H9 (cell line): ENCODE results near the gene SYF2. TPM values are rescaled to one million over a fixed set of nuclear protein-coding genes. Genes with fewer than 3 reads are reported as not detected.
"Not testable (repeated sequence)": the region's sequence is repeated elsewhere in the genome, so short reads cannot be mapped to it uniquely, and the experiment has no call there.

Source experiments
- DNase-seq: peaks from one replicate; pipeline ENCODE4 v3.0.0-alpha.2; 2017
- H2AFZ ChIP-seq: one replicate; pipeline ENCODE4 v1.6.1; 2013; ENCODE audit warnings: mild to moderate bottlenecking, low read length, control low read depth, moderate library complexity
- H2AK5ac ChIP-seq: 2 replicates; pipeline ENCODE4 v1.6.1; 2013; ENCODE audit warnings: low read length, control low read depth, mixed read lengths; ENCODE audit not compliant: insufficient read length
- H2BK120ac ChIP-seq: one replicate; pipeline ENCODE4 v1.6.1; 2013; ENCODE audit warnings: low read depth, mild to moderate bottlenecking, low read length, control low read depth, inconsistent platforms; ENCODE audit not compliant: poor library complexity, severe bottlenecking
- H2BK12ac ChIP-seq: 2 replicates; pipeline ENCODE4 v1.6.1; 2013; ENCODE audit warnings: low read length, control low read depth, mixed read lengths, low read depth; ENCODE audit not compliant: insufficient read length
- H2BK15ac ChIP-seq: 2 replicates; pipeline ENCODE4 v1.6.1; 2013; ENCODE audit warnings: low read depth, low read length, control low read depth
- H2BK20ac ChIP-seq: one replicate; pipeline ENCODE4 v1.6.1; 2013; ENCODE audit warnings: low read depth, mild to moderate bottlenecking, low read length, control low read depth, inconsistent platforms; ENCODE audit not compliant: poor library complexity, severe bottlenecking
- H2BK5ac ChIP-seq: 2 replicates; pipeline ENCODE4 v1.6.1; 2013; ENCODE audit warnings: low read length, control low read depth, mixed read lengths; ENCODE audit not compliant: insufficient read length
- H3K14ac ChIP-seq: 2 replicates; pipeline ENCODE4 v1.6.1; 2013; ENCODE audit warnings: low read length, control low read depth; ENCODE audit not compliant: insufficient read depth
- H3K18ac ChIP-seq: 2 replicates; pipeline ENCODE4 v1.6.1; 2013; ENCODE audit warnings: low read depth, mild to moderate bottlenecking, mixed read lengths, low read length, control low read depth; ENCODE audit not compliant: insufficient read length
- H3K23ac ChIP-seq: 2 replicates; pipeline ENCODE4 v1.6.1; 2013; ENCODE audit warnings: low read length, control low read depth, mixed read lengths, low read depth; ENCODE audit not compliant: insufficient read length
- H3K23me2 ChIP-seq: 2 replicates; pipeline ENCODE4 v1.6.1; 2013; ENCODE audit warnings: low read depth, mild to moderate bottlenecking, mixed read lengths, low read length, control low read depth; ENCODE audit not compliant: insufficient read length, poor library complexity, severe bottlenecking
- H3K27ac ChIP-seq: 2 replicates; pipeline ENCODE4 v1.5.1; 2013; ENCODE audit warnings: low read length, control low read depth, mixed read lengths, low read depth; ENCODE audit not compliant: insufficient read length
- H3K27me3 ChIP-seq: 2 replicates; pipeline ENCODE4 v1.6.1; 2013; ENCODE audit warnings: low read length, control low read depth, inconsistent platforms; ENCODE audit not compliant: insufficient read depth
- H3K4ac ChIP-seq: 2 replicates; pipeline ENCODE4 v1.6.1; 2013; ENCODE audit warnings: low read depth, mild to moderate bottlenecking, control low read depth, inconsistent platforms, low read length, moderate library complexity
- H3K4me1 ChIP-seq: 2 replicates; pipeline ENCODE4 v1.6.1; 2013; ENCODE audit warnings: low read length, control low read depth, inconsistent platforms; ENCODE audit not compliant: insufficient read depth
- H3K4me2 ChIP-seq: 2 replicates; pipeline ENCODE4 v1.6.1; 2013; ENCODE audit warnings: low read length, control low read depth, mixed read lengths; ENCODE audit not compliant: insufficient read length, insufficient read depth
- H3K56ac ChIP-seq: 2 replicates; pipeline ENCODE4 v1.6.1; 2013; ENCODE audit warnings: low read depth, mild to moderate bottlenecking, mixed read lengths, low read length, control low read depth; ENCODE audit not compliant: insufficient read length
- H3K79me1 ChIP-seq: 2 replicates; pipeline ENCODE4 v1.6.1; 2013; ENCODE audit warnings: low read depth, mild to moderate bottlenecking, moderate library complexity, low read length, control low read depth, inconsistent platforms; ENCODE audit not compliant: insufficient read depth, poor library complexity, severe bottlenecking
- H3K79me2 ChIP-seq: 2 replicates; pipeline ENCODE4 v1.6.1; 2013; ENCODE audit warnings: low read length, control low read depth, inconsistent platforms; ENCODE audit not compliant: insufficient read depth
- H3K9ac ChIP-seq: 2 replicates; pipeline ENCODE4 v1.6.1; 2013; ENCODE audit warnings: low read length, control low read depth, mixed read lengths; ENCODE audit not compliant: insufficient read length; ENCODE audit errors: extremely low read depth
- H3K9me3 ChIP-seq: one replicate; pipeline ENCODE4 v1.6.1; 2013; ENCODE audit warnings: low read depth, low read length, inconsistent platforms; ENCODE audit not compliant: control insufficient read depth
- H3T11ph ChIP-seq: one replicate; pipeline ENCODE4 v1.6.1; 2013; ENCODE audit warnings: mild to moderate bottlenecking, low read length, control low read depth, inconsistent platforms
- H4K20me1 ChIP-seq: one replicate; pipeline ENCODE4 v1.6.1; 2013; ENCODE audit not compliant: control insufficient read depth, insufficient read length, insufficient read depth
- H4K5ac ChIP-seq: 2 replicates; pipeline ENCODE4 v1.6.1; 2013; ENCODE audit warnings: low read depth, mild to moderate bottlenecking, mixed read lengths, low read length, control low read depth; ENCODE audit not compliant: insufficient read length
- H4K8ac ChIP-seq: replicated peaks from 2 replicates; pipeline ENCODE4 v1.6.1; 2013; ENCODE audit warnings: low read length, control low read depth, mixed read lengths, low read depth; ENCODE audit not compliant: insufficient read length
- H4K91ac ChIP-seq: 2 replicates; pipeline ENCODE4 v1.6.1; 2013; ENCODE audit warnings: low read depth, mild to moderate bottlenecking, moderate library complexity, mixed read lengths, low read length, control low read depth; ENCODE audit not compliant: insufficient read length
- H3K27ac Mint-ChIP-seq, 3 experiments: 2 replicates in 2 of 3; 3 replicates in 1 of 3; pipeline ENCODE4 v1.8.0; 2020 to 2021; ENCODE audit warnings: mixed read lengths in 3 of 3, mild to moderate bottlenecking in 1 of 3, moderate library complexity in 1 of 3
- H3K27me3 Mint-ChIP-seq: 2 replicates; pipeline ENCODE4 v1.8.0; 2021; ENCODE audit warnings: low read depth, mild to moderate bottlenecking, moderate library complexity, mixed read lengths
- H3K36me3 Mint-ChIP-seq, 3 experiments: 2 replicates in 2 of 3; 3 replicates in 1 of 3; pipeline ENCODE4 v1.8.0; 2020 to 2021; ENCODE audit warnings: low read depth in 3 of 3, mixed read lengths in 3 of 3; ENCODE audit not compliant: insufficient read depth in 1 of 3
- H3K4me1 Mint-ChIP-seq, 2 experiments: 2 replicates each; pipeline ENCODE4 v1.8.0; 2020; ENCODE audit warnings: mixed read lengths in 2 of 2
- H3K4me3 Mint-ChIP-seq, 2 experiments: 2 replicates in 1 of 2; 3 replicates in 1 of 2; pipeline ENCODE4 v1.8.0; 2020 to 2021; ENCODE audit warnings: mild to moderate bottlenecking in 2 of 2, mixed read lengths in 2 of 2, moderate library complexity in 1 of 2
- H3K9me3 Mint-ChIP-seq, 2 experiments: 2 replicates in 1 of 2; 3 replicates in 1 of 2; pipeline ENCODE4 v1.8.0; 2020; ENCODE audit warnings: mild to moderate bottlenecking in 2 of 2, mixed read lengths in 2 of 2, moderate library complexity in 1 of 2
- WGBS: extraction: QIAGEN DNeasy Blood & Tissue Kit; methylation state at CpG from one replicate; pipeline ENCODE4 v1.1.7; 2013; ENCODE audit warnings: missing lambda C conversion rate, low lambda C conversion rate, mixed read lengths; ENCODE audit not compliant: insufficient read length; ENCODE audit errors: extremely low coverage; 5-methylcytosine and 5-hydroxymethylcytosine counted together
- total RNA-seq: library from RNA; stranded (reverse); gene quantifications from 2 replicates; pipeline ENCODE4 v1.2.1, GENCODE V29; 2021

The SYF2 gene
- total RNA-seq, 1 experiment from 2014 or later: 36.5 TPM

GRCh38 chr1:25278790-25279189 is 46.5 kb upstream of the SYF2 start:
- not testable (repeated sequence) for H3K27me3 Mint-ChIP-seq, H3K4me1 Mint-ChIP-seq, H3K56ac ChIP-seq, H2BK120ac ChIP-seq, H3K9me3 ChIP-seq, H3K23ac ChIP-seq, H3K27me3 ChIP-seq, H3K9me3 Mint-ChIP-seq, H3K4me3 Mint-ChIP-seq, H2BK12ac ChIP-seq, H3K18ac ChIP-seq, H3T11ph ChIP-seq, H3K4me1 ChIP-seq, H2BK20ac ChIP-seq, H4K91ac ChIP-seq, H2AFZ ChIP-seq, H3K23me2 ChIP-seq, H3K4me2 ChIP-seq, H2BK15ac ChIP-seq, H3K27ac Mint-ChIP-seq, H4K20me1 ChIP-seq, H3K36me3 Mint-ChIP-seq, DNase-seq, H3K9ac ChIP-seq, H3K27ac ChIP-seq, H3K79me2 ChIP-seq, H3K79me1 ChIP-seq, H3K14ac ChIP-seq, H2BK5ac ChIP-seq, H4K8ac ChIP-seq, H4K5ac ChIP-seq, H2AK5ac ChIP-seq, H3K4ac ChIP-seq
- no CpG with 5 or more reads among the region's 8 CpGs for WGBS

GRCh38 chr1:25278358-25278757 is 46.1 kb upstream of the SYF2 start:
- DNase-seq, H3K23me2 ChIP-seq, H3K9me3 ChIP-seq, H3K79me2 ChIP-seq, H2BK15ac ChIP-seq, H3K4me2 ChIP-seq, H3K4me1 Mint-ChIP-seq, H3K4me3 Mint-ChIP-seq, H3K27me3 ChIP-seq, H3T11ph ChIP-seq, H4K8ac ChIP-seq, H3K79me1 ChIP-seq, H4K91ac ChIP-seq, H3K4ac ChIP-seq, H2BK20ac ChIP-seq, H3K27ac Mint-ChIP-seq, H2BK120ac ChIP-seq, H4K5ac ChIP-seq, H3K27ac ChIP-seq, H3K9me3 Mint-ChIP-seq, H3K4me1 ChIP-seq, H3K18ac ChIP-seq, H3K9ac ChIP-seq, H2AK5ac ChIP-seq, H3K14ac ChIP-seq, H2BK12ac ChIP-seq, H4K20me1 ChIP-seq, H2AFZ ChIP-seq, H3K27me3 Mint-ChIP-seq, H3K56ac ChIP-seq, H2BK5ac ChIP-seq, H3K36me3 Mint-ChIP-seq, H3K23ac ChIP-seq: not testable (repeated sequence)
- WGBS: no CpG with 5 or more reads among the region's 2 CpGs
